Measurements from ENCODE around the gene AQP1.

DNA sequence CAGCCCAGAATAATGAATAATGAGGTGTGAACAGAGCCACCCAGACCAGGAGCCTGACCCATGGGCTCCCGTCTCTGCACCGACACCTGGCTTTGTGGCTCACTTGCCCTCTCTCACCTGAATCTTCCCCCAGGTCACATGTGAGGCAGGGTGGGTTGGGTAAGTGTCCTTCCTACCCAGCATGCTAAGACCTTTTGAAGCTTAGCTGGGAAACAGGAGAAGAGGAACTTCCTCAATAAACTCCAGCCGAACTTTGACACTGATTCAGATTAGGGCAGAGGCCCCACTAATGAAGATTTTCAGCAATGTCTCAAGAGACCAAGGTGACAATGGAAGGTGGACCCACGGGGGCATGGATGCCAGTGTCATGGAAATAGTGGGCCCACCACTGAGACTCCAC is 46.6 kb upstream of the AQP1 start:
- TF ChIP-seq CEBPB (IDR thresholded peaks at IDR 0.05) (no peak), EP300 (IDR thresholded peaks at IDR 0.05; ENCODE audit: borderline replicate concordance) (no peak), CREB1 (IDR thresholded peaks at IDR 0.05; ENCODE audit: low read depth) (no peak)
